ENCODE data around the gene LRRK2.
"Not testable (repeated sequence)": the region's sequence is repeated elsewhere in the genome, so short reads cannot be mapped to it uniquely, and the experiment has no call there.

The LRRK2 gene

GRCh38 chr12:40211186-40211585, 13.6 kb upstream of the LRRK2 start:
- not testable (repeated sequence) for DNase-seq (ENCODE audit: low read depth in 3 of 3, low spot score in 1 of 3)

GRCh38 chr12:40212566-40212965, 12.2 kb upstream of the LRRK2 start:
- no peak for DNase-seq (ENCODE audit: low read depth in 3 of 3, low spot score in 1 of 3)

DNA sequence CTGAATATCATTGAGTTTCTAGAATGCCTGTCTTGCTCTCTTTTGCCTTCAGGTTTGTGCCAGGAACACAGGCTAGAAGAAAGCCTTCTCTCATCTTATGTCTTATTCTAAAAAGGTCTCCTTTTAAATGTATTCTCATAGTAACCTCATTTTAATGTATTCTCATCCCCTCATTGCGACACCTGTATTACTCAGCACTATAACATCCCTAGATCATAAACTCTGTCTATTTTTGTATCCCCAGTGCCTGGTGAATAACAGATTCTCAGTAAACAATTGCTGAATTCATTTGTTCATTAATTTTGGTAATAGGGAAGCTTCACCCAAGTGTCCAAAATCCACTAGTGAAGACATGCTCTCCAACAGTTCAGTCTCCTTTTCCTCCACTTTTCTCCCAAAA, 8.8 kb upstream of the LRRK2 start:
- DNase-seq (ENCODE audit: low read depth in 3 of 3, low spot score in 1 of 3): no peak

- no peak for DNase-seq (ENCODE audit: low read depth in 3 of 3, low spot score in 1 of 3)
Observed at GRCh38 chr12:40216516-40217288, 8.1 kb upstream of the LRRK2 start.

GRCh38 chr12:40219760-40220159, 5.0 kb upstream of the LRRK2 start:
- DNase-seq (ENCODE audit: low read depth in 3 of 3, low spot score in 1 of 3): no peak

- DNase-seq (ENCODE audit: low read depth in 3 of 3, low spot score in 1 of 3): no peak
Observed at GRCh38 chr12:40222247-40222646, 2.5 kb upstream of the LRRK2 start.

GRCh38 chr12:40223646-40224045, 1.2 kb upstream of the LRRK2 start:
- no peak for DNase-seq (ENCODE audit: low read depth in 3 of 3, low spot score in 1 of 3)

DNA sequence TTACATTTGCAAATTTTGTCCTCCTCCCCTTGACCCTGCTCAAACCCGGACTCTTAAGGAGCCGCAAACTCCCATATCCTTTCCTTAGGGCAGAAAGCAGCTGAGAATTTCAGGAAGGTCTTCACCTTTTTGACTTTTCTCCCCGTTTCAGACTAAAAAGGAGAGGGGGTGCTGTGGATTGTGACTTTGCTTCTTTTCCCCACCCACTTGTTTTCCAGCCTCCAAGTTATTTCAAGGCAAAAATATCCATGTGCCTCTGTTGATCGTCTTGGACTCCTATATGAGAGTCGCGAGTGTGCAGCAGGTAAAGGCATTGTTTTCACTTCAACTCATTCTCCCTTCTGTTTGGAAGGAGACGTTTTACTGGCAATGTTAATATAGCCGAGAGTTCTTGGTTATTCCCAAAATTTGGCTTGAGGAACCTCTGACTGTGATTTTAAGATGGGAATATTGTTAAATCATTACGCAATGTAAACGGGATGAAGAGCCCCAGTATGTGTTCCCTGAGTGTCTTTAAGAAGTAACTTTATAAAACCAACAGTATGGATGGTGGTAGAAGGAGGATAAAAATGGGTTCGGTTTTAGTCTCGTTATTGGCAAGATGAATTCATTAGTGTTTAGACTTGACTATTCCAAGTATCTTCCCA, 663 bp downstream of the LRRK2 start:
- DNase-seq (ENCODE audit: low read depth in 3 of 3, low spot score in 1 of 3): no peak

DNA sequence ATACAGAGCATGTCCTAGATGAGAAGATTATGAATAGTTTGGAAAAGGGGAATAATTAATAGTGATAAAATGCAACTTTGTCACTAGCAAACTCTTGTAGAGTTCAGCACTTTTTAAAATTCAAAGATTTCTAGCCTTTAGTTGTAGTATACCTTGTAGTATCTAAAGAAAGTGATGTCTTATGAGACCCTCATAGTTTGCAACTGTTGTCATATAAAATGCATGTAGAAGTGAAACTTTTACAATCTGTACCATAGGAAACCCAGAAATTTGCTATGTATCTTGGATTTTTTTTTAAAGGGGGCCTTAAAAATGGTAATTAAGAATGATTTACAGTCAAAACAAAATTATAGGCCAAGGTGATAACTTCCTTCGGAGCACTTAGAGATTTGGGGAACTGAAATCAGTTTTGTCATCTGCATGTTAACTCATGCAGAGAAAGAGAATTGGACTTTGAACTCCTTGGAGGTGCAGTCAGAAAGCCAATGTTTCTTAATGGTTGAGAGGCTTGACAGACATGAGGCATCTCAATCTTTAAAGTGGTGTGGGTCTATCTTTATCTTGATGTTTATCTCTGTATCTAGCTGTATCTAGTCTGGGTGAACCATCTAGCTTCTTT, 1.3 kb downstream of the LRRK2 start:
- no peak for DNase-seq (ENCODE audit: low read depth in 3 of 3, low spot score in 1 of 3)

DNA sequence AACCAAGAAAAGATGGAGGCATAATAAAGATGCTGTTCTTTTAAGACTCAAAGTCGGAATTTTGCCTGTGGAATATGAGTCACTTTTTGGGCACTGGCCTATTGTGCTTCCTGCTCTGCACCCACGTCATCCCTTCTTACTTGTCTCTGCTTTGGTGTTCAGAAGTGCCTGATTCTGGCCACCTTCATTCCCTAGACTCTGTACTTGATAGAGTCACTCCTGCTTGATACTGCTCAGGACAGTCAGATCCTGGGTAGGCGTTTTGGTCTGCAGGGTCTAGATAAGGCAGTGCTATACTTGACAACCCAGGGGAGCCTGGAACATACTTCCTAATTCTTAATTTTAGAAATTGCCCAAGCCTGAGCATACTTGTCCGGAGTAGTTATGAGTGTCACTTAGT, 1.9 kb downstream of the LRRK2 start:
- no peak for DNase-seq (ENCODE audit: low read depth in 3 of 3, low spot score in 1 of 3)

DNA sequence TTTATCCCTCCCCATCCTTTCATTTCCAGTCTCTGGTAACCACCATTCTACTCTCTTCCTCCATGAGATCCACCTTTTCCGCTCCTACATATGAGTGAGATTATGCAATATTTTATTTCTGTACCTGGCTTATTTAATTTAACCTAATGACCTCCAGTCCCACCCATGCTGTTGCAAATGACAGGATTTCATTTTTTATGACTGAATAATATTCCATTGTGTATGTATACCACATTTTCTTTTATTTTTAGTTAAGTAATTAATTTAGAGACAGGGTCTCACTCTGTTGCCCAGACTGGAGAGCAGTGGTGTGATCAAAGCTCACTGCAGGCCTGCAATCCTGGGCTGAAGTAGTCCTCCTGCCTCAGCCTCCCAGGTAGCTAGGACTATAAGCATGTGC, 2.6 kb downstream of the LRRK2 start:
- DNase-seq (ENCODE audit: low read depth in 3 of 3, low spot score in 1 of 3): no peak

- DNase-seq (ENCODE audit: low read depth in 3 of 3, low spot score in 1 of 3): no peak
Observed at GRCh38 chr12:40228727-40229126, 3.9 kb downstream of the LRRK2 start.

DNA sequence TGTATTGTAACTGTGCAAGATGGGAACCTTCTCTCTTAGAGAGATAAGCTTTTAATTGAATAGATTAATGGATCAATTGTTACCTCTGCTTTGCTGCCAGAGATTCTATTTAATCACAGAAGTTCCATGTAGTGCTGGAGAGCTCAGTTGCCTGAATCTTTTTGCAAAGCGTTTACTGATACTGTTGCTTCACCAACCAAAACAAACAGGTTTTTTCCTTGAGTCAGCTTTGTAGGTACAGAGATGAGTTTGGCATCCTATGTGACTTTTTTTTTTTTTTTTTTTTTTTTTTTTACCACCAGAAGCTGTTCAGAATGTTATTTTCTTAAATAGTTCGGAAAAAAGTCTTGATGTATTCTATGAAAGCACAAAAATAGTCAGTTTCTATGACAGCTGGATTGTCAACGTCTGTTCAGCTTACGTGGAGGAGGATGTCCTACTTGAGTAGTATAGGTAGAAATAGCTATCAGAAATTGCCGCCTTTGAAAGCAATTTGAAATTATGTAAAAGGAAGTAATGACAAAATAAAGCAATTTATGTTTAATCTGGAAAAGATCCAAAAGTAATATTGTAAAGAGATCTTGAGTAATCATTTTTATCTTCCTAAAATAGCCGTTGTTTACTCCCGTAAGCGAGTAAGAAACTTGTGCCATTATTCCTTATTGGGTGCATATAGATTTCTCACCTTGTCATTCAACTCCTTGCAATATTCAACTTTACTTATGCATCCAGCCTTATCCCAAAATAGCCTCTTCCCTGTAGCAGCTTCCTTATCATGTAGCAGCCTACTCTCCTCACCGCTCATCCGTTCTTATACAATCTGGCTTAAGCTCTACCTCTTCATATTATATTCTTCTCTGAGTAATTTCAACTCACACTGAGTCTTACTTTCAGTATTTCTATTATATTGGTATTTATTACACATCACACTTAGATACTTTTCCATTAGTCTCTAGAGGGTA, 5.2 kb downstream of the LRRK2 start:
- DNase-seq (ENCODE audit: low read depth in 3 of 3, low spot score in 1 of 3): no peak

DNA sequence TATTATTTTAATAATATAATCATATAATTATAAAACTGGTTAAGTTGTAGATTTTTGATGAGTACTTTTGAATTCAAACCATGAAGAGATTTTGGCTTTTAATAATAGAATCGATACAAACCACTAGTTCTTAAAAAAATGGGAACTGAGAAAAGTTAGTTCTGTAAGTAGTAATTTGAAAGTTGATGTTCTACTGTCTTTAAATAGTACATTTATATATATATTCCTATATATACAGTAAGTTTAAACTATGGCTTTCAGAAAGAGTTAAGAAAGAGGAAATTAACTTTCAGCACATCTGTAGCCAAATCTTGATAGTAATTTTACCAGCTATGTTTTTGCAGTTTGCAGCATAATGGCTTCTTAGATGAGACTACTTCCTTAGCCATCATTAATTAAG, 7.8 kb downstream of the LRRK2 start:
- no peak for DNase-seq (ENCODE audit: low read depth in 3 of 3, low spot score in 1 of 3)

GRCh38 chr12:40233741-40234367, 9.1 kb downstream of the LRRK2 start:
- no peak for DNase-seq (ENCODE audit: low read depth in 3 of 3, low spot score in 1 of 3)

DNA sequence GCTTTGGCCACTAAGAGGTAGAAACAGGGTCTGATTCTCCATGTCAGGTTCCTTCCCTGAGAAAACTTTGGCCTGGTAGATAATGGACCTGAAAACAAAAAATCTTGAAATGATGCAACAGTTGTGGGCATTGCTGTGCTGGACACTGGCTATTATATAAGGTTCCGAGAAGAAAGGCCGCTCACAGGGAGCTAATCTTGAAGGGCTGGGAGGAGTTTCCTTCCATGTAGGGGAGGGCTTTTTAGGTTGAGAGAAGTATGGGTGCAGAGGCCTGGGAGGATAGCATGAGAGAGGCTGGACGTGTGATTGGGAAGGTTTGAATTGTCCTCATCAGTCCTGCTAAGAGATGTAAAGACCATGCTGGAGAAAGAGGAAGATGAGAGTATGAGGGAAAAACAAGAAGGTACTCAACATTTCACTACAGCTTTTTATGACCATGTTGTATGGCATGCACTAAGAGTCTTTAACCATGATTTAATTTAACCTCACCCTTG, 11.6 kb downstream of the LRRK2 start:
- DNase-seq (ENCODE audit: low read depth in 3 of 3, low spot score in 1 of 3): no peak

GRCh38 chr12:40238266-40238902, 13.6 kb downstream of the LRRK2 start:
- no peak for DNase-seq (ENCODE audit: low read depth in 3 of 3, low spot score in 1 of 3)

DNA sequence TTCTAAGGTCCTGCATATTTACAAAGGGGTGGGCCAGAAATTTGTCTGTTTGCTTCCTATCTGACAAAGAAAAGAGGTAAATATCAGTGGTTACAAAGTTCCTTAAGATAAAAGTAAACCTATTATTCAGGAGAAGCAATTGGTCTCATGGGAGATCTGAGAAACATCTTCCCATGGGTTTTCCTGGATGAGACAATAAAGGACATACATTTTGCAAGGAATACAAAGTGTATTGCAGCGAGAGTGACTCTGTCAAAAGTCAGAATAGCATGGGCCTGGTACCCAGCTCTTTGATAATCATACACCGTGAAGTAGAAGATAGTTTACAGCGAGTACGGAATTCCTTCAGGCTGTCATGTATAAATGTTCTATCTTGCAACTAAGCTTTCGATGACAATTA, 14.2 kb downstream of the LRRK2 start:
- DNase-seq (ENCODE audit: low read depth in 3 of 3, low spot score in 1 of 3): no peak

GRCh38 chr12:40240779-40241178, 16.0 kb downstream of the LRRK2 start:
- no peak for DNase-seq (ENCODE audit: low read depth in 3 of 3, low spot score in 1 of 3)

- no peak for DNase-seq (ENCODE audit: low read depth in 3 of 3, low spot score in 1 of 3)
Observed at GRCh38 chr12:40241741-40242140, 16.9 kb downstream of the LRRK2 start.
